Tibial artery (tissue), 4 donors: Measurements from ENCODE around the gene SBNO2.
"Not testable (repeated sequence)": the region's sequence is repeated elsewhere in the genome, so short reads cannot be mapped to it uniquely, and the experiment has no call there.

Experiments used
- DNase-seq, 2 donors: peaks; one replicate each; pipeline ENCODE4 v3.0.0-alpha.2; 2019
- H3K27ac ChIP-seq, 2 donors: fragments of 200-600 bp; sonication (generic) in 1 of 2; 1 replicate in 1 of 2; 2 replicates in 1 of 2; pipeline ENCODE4 v1.5.1; 2018 to 2019; ENCODE audit warnings: mild to moderate bottlenecking in 1 of 2
- H3K27me3 ChIP-seq, 2 donors: fragments of 200-600 bp; sonication (generic) in 1 of 2; one replicate each; pipeline versions ENCODE4 v1.5.1 to v1.6.0; 2016 to 2019
- H3K36me3 ChIP-seq, 3 donors: fragments of 200-600 bp; sonication (generic) in 2 of 3; one replicate each; pipeline ENCODE4 v1.5.1; 2016 to 2019; ENCODE audit warnings: mild to moderate bottlenecking in 2 of 3
- H3K4me1 ChIP-seq, 4 donors: fragments of 200-600 bp; sonication (generic) in 2 of 4; 1 replicate in 3 of 4; 2 replicates in 1 of 4; pipeline ENCODE4 v1.5.1; 2016 to 2019
- H3K4me3 ChIP-seq, 2 donors: fragments of 200-600 bp; sonication (generic) in 1 of 2; 1 replicate in 1 of 2; 2 replicates in 1 of 2; pipeline ENCODE4 v1.5.1; 2018 to 2019; ENCODE audit warnings: mild to moderate bottlenecking in 2 of 2
- H3K9me3 ChIP-seq, 3 donors: fragments of 200-600 bp; sonication (generic) in 1 of 3; one replicate each; pipeline ENCODE4 v1.5.1; 2016 to 2019
- CTCF ChIP-seq, 2 experiments: fragments of 200-600 bp in 1 of 2; fragments of 450-650 bp in 1 of 2; IDR thresholded peaks; one replicate each; pipeline ENCODE4 v1.5.1; 2017 to 2019; ENCODE audit warnings: antibody characterized with exemption in 2 of 2, mild to moderate bottlenecking in 1 of 2, moderate library complexity in 1 of 2
- intact Hi-C: fragments of 100-400 bp; cut with DNase I; formaldehyde crosslinking; loops from one replicate; pipeline ENCODE4 v1.15.0; 2023; ENCODE audit warnings: low total_unique reads

SBNO2 gene

DNA sequence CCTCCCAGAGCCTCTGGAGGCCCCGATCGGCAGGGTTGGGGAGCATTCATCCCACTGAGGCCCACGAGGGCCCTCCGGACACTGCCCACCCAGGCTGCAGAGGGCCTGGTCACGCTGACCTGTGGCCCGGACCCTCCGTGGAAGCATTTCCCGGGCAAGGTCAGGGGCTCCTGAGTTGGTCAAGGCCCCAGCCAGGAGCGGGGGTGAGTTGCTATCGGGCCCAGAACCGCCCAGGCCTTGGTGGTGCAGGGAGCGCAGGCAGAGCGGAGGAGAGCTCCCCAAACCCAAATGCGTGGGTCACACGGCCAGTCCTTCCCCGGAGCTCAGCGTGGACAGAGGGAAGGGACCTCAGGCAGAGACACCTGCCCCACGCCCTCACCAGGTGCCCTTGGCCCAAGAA, 44.5 kb downstream of the SBNO2 start:
- peaks cover 0 to 67% (median 55%) of the 10 kb centered on the region in 4 donors for H3K4me1 ChIP-seq

GRCh38 chr19:1129084-1129483, 45.0 kb downstream of the SBNO2 start:
- intact Hi-C loops, H3K9me3 ChIP-seq, DNase-seq, H3K4me3 ChIP-seq, H3K27me3 ChIP-seq: not testable (repeated sequence)
- peaks cover 4 to 40% (median 28%) of the 10 kb centered on the region in 3 donors for H3K36me3 ChIP-seq
- H3K27ac ChIP-seq: peak overlapping the region in 1 of 2 donors; percentile 1
- H3K4me1 ChIP-seq: peaks cover 0 to 67% (median 57%) of the 10 kb centered on the region in 4 donors

More for the DNA sequence above, 44.5 kb downstream of the SBNO2 start:
- no peak for TF ChIP-seq CTCF (IDR thresholded peaks at IDR 0.05)
- Histone ChIP-seq H3K4me3 (no peak overlapping the region), H3K27ac (peak overlapping the region in 1 of 2 donors; percentile 1), H3K9me3 (no peaks in the 10 kb centered on the region), H3K36me3 (peaks cover 4 to 35% (median 23%) of the 10 kb centered on the region in 3 donors), H3K27me3 (no peaks in the 10 kb centered on the region)
- no peak for DNase-seq
- intact Hi-C loops: no loop called here

GRCh38 chr19:1128106-1128505, 46.0 kb downstream of the SBNO2 start:
- TF ChIP-seq CTCF (IDR thresholded peaks at IDR 0.05): no peak
- Histone ChIP-seq H3K36me3 (peaks cover 4 to 49% (median 37%) of the 10 kb centered on the region in 3 donors), H3K27me3 (no peaks in the 10 kb centered on the region), H3K4me1 (peaks cover 0 to 62% (median 54%) of the 10 kb centered on the region in 4 donors), H3K9me3 (no peaks in the 10 kb centered on the region), H3K27ac (no peak overlapping the region), H3K4me3 (no peak overlapping the region)
- intact Hi-C loops: no loop called here
- DNase-seq: no peak

DNA sequence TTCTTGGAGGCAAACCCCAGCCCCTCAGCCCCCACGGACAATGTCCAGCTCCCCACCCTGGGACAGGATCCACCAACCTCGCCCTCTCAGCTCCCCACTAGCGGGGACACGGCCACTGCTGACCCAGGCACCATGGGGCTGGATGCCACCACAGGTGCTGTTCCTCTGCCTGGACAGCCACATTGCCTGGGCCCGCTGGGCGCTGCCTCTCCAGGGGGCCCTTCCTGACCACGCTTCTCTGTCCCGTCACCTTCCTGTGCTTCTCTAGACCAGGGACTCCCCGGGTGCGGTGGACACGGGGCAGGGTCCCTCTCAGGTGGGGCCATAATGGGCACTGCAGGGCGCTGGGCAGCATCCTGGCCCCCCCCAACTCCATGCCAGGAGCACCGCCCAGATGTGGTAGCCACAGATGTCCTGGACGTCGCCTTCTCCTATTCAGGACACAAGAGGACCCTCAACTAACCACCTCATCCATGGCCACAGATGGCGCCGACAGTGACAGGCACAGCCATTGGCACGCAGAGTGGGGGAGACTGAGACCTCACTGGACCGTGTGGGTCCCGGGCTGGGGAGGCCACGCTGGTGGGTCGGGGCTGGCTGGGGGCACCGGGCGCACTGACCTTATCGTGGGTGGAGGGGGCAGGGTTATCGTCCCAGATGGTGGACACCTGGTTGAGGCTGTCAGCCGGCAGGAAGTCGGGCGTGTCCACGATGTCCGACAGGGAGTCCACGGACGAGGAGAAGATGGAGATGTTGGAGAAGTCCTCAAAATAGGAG, 46.9 kb downstream of the SBNO2 start:
- peak overlapping the region in 1 of 2 donors; percentile 64 for H3K27ac ChIP-seq
- intact Hi-C loops: no loop called here
- H3K4me3 ChIP-seq: no peak overlapping the region
- TF ChIP-seq CTCF (IDR thresholded peaks at IDR 0.05): no peak
- no peak for DNase-seq
- H3K27me3 ChIP-seq: no peaks in the 10 kb centered on the region
- peaks cover 0 to 53% (median 47%) of the 10 kb centered on the region in 4 donors for H3K4me1 ChIP-seq
- no peaks in the 10 kb centered on the region for H3K9me3 ChIP-seq
- peaks cover 12 to 59% (median 47%) of the 10 kb centered on the region in 3 donors for H3K36me3 ChIP-seq

GRCh38 chr19:1125601-1126467, 48.2 kb downstream of the SBNO2 start:
- H3K9me3 ChIP-seq: no peaks in the 10 kb centered on the region
- peak overlapping the region; percentile 49 to 64 for H3K27ac ChIP-seq
- no peak for TF ChIP-seq CTCF (IDR thresholded peaks at IDR 0.05)
- H3K36me3 ChIP-seq: peaks cover 24 to 72% (median 60%) of the 10 kb centered on the region in 3 donors
- H3K4me3 ChIP-seq: no peak overlapping the region
- peak in 1 of 2 donors; percentile 22 for DNase-seq
- H3K27me3 ChIP-seq: no peaks in the 10 kb centered on the region
- intact Hi-C loops: no loop called here
- H3K4me1 ChIP-seq: peaks cover 0 to 40% (median 37%) of the 10 kb centered on the region in 4 donors
